ENCODE results near the gene IL1R2.

IL1R2 gene

DNA sequence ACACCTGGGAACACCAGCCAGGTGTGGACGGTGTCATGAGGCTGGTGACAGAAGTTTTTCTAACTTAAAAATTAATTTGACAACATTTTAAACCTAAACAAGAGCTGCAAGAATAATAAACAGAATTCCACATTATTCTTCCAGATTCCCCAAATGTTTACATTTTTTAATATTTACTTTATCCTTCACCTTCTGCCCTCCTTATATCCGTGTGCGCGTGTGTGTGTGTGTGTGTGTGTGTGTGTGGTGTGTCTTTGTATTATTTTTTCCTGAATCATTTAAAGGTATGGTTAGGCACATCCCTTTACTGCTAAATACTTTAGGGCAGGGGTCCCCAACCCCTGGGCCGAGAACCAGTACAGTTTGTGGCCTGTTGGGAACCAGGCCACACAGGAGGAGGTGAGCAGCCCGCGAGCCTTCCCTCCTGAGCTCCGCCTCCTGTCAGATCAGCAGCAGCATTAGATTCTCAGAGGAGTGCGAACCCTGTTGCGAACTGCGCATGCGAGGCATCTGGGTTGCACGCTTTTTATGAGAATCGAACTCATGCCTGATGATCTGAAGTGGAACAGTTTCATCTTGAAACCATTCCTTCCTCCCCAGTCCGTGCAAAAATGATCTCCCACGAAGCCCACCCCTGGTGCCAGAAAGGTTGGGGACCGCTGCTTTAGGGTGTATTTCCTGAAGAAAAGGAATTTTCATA, 16.4 kb upstream of the IL1R2 start:
- no peak for DNase-seq (ENCODE audit: low read depth)

DNA sequence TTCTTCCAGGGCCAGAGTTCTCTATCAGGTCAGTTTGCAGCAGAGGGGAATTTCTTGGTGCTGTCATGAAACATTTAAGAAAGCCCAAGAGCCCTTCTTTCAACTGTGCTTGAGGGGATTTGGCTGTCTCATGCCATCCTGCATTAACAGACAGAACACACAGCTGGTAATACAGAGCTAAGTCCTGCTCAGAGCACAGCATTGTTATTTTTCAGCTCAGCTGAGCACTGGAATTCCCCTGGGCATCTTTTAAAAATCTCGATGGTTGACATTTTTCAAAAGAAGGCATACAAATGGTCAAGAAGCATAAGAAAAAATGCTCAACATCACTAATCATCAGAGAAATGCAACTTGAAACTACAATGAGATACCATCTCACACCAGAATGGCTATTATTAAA, 14.9 kb upstream of the IL1R2 start:
- DNase-seq (ENCODE audit: low read depth) = no peak

DNA sequence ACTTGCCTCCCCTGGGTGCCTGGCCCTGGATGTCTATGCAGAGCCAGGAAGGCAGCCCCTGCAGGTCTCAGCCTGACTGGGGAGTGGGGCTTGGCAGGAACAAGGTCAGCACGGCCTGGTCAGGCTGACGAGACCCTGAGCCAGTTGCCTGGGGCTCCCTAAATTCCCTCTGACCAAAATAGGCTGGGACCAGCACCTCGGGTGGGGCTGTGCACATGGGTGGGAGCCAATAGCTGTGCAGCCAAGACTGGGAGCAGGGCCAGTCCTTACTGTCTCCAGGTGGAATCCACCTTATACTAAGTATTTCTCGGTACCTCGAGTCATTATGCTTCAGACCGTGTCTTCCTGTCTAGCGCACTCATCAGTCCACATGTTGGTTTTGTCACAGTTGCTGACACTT, 11.4 kb upstream of the IL1R2 start:
- no peak for DNase-seq (ENCODE audit: low read depth)

DNA sequence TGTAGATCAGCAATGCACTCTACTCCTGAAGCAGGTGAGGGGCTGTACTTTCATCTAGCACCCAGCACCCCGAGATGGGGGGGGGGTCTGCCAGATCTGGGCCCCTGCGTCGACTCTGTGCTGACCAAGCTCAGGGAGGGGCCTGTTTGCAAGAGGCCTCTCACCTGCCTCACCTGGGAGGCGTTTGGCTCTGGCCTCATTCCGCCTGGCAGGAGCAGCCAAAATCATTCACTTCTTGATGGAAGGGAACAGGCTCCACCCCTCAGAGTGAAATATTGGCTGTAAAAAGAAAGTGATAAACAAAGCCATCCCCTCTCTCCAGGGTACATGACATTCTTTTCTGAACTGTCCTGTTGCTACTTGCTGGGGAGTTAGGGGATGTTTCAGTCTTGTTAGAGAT, 10.7 kb upstream of the IL1R2 start:
- DNase-seq (ENCODE audit: low read depth) = no peak

DNA sequence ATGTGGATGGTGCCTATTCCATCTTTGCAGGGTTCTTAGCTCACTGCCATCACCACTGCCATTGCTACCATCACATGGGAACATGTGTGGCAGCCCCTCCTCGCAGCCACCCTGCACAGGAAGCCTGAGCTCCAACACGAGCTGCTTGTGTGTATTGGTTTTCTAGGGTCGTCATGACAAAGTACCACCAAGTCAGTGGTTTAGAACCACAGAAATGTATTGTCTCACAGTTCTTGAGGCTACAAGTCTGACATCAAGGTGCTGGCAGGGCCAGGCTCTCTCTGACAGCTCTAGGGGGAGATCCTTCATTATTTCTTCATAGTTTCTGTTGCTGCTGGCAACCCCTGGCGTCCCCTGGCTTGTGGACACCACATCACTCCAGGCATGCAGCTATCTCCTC, 10.3 kb upstream of the IL1R2 start:
- no peak for DNase-seq (ENCODE audit: low read depth)

DNA sequence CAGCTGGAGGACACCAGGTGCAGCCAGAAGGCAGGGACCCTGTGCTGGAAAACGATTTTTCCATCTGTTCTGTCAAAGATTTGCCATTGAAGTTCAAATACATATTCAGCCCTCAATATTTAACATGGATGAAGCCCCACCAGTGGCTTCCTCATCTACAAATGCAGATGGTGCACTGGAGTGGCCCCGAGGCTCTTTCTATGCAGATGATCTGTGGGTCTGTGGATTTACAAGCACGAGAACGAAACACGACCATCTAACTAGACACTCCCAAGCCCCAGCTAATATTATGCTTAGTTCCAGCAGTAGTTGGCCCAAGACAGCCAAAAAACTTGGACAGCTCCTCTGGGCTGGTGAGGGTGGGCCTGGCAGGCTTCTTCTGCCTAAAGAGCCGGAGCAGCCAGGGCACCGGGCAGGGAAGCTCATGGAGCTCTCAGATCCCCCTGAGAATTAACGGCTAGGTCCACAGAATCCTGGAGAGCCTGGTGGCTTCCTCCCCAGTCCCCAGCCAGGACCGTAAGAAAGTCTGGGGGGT, 9.2 kb upstream of the IL1R2 start:
- DNase-seq (ENCODE audit: low read depth) = no peak

DNA sequence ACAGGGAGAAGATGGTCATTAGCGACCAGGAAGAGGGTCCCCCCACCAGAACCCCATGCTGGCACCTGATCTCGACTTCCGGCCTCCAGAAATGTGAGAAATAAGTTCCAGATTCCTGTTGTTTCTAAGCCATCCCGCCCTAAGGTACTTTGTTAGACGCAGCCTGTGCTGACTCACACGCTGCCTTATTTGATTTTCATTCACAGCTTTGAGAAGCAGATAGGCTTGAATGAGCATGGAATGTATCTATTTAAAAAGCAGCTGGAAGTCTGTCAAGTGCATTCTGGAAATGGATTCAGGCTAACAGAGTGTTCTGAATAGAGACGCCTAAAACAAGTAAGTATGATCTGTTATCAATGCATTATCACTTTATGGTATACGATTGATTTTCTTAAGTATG, 8.3 kb upstream of the IL1R2 start:
- DNase-seq (ENCODE audit: low read depth) = no peak

DNA sequence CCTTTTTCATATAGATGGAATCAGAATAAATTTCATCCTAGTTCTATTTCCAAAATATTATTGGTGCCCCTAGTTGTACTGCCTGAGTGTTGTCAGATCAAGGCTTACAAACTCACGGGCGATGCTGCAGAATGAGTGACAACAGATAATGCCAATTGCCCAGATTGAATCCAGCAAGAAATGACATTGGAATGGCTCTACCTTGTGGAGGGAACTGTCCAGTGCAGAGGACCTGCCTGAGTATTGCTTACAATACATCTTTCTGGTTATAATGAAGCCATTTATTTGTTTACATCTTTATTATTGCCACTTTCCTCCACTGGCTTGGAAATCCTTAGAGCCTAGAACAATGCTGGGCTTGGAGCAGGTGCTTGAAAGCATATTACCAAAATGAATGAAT, 7.8 kb upstream of the IL1R2 start:
- DNase-seq (ENCODE audit: low read depth) = no peak

DNA sequence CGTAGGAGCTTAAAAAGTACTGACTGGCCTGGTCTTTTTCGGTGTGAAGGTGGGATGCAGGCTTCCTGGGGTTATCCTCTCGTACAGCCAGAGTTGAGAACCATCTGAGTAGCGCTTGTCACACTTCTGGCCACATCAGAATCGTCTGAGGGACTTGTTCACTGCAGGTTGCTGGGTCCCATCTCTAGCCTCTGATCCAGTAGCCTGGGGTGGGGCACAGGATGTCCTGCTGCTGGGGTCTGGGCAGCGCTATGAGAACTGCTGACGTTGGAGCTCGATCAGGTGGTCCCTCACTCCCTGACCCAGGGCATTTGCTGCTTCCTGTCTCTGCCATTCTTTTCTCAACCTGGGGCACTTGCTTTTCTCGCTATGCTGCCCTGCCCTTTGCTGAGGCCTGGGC, 7.1 kb upstream of the IL1R2 start:
- no peak for DNase-seq (ENCODE audit: low read depth)

DNA sequence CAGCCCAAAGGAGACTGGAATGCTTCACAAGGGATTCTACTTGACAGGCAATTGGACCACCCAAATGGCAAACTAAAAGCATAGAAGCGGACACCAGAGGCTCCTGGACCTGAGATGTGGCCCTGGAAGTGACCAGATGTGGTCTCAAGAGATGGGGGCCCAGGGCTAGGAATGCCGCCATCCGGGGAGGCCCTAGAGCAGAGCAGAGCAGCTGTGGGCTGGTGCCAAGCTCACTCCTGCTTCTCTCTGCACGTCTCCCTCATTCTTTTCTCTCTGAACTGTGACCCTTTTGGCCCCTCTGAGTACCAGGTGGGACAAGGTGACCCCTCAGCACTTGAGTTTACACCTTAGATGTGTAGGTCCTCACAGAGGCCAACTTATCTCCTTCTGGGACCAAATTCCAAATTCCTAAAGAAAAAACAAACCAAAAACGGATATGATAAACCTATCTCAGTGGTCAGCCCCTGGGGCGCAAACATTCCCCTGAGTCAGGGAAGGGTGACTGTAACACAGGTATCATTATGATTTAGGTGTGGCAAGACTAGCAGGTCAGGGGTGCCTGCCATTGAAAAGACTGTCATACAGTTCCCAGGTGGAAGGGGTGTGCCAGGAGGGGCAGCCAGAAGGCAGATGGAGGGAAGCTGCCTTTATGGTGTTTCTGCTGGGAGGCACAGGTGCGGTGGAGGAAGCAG, 6.5 kb upstream of the IL1R2 start:
- no peak for DNase-seq (ENCODE audit: low read depth)

DNA sequence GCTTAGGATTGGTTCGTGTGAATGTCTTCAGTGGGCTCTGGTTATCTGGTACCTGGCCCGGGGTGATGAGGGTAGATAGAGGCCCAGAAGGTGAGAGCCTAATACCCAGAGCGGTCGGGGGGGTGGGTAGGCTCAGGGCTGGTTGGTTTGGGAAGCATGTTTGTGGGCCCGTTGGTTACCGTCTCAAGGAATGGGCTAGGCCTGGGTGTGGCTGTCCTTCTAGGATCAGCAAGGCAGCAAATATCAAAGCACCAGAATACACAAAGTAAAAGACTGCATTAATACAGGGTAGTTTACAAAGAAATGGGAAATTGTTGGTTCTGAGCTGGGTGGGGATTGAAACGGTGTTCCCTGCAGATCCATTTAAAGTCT, 6.0 kb upstream of the IL1R2 start:
- DNase-seq (ENCODE audit: low read depth) = no peak

DNA sequence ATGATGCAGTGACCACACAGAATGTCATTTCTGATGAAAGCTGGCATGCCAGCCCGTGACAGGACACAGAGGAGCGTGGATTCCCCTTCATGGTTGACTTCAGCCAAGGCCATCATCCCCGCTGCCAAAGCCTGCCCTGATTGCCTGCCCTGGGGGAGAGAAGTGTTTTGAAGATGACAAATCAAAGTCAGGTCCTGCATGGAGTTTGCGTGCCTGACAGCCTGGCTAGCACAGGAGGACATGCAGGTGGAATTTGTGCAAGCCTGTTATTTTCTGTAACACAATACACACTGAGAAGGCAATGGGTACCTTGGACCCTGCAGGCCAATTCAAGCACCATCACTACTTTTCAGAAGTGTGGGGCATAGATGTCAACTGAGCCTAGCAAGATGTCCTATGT, 5.4 kb upstream of the IL1R2 start:
- DNase-seq (ENCODE audit: low read depth) = no peak

DNA sequence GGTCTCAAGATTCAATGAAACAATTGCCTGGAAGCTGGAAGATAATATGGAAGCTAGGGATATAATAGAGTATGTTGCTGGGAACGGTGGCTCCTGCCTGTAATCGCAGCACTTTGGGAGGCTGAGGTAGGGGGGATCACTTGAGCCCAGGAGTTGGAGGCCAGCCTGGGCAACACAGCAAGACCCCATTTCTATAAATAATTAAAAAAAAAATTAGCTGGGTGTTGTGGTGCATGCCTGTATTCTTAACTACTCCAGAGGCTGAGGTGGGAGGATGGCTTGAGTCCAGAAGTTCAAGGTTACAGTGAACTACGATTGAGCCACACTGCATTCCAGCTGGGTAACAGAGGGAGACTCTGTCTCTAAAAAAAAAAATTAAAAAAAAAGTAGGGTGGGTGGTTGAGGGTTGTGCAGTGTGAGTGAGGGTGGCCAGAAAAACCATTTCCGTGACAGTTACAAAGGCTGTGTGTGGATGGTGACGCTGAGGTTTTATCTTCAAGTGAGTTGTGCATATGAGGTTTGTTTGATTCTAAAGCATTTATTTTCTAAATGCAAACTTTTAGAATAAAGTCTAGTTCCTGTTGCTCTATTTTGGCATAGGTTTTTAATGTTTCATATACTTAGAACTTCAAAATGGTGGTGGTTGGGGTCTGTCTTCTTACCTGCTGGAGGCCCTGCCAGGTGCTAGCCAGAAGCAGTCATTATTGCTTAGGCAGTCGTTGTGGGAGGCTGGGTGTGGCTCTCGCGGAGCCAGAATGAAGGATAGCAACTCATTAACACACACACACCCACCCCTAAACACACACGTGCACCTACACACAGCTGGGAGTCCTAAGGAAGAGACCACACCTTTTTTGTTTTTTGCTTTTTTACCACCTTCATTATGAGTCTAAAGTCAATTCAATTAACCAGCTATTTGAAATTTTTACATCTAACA, 4.7 kb upstream of the IL1R2 start:
- DNase-seq (ENCODE audit: low read depth) = no peak

DNA sequence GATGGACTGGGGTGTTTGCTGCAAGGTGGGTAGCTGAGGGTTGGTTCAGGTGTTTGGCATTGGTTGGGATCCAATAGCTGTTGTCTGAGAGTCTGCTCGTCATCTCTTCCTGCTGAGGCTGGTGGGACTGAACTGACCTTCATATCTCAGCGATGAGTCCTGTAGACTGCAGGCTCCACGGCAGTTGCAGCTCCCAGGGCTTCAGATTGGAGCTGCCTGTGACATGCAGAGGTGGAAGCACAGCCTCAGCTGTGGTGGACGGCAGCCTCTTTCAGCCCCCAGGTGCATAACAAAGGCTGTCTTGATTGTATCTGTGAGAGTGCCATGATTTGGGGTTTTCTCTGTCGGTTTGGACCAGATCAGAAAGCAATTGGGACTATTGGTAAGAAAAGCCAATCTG, 3.9 kb upstream of the IL1R2 start:
- no peak for DNase-seq (ENCODE audit: low read depth)

DNA sequence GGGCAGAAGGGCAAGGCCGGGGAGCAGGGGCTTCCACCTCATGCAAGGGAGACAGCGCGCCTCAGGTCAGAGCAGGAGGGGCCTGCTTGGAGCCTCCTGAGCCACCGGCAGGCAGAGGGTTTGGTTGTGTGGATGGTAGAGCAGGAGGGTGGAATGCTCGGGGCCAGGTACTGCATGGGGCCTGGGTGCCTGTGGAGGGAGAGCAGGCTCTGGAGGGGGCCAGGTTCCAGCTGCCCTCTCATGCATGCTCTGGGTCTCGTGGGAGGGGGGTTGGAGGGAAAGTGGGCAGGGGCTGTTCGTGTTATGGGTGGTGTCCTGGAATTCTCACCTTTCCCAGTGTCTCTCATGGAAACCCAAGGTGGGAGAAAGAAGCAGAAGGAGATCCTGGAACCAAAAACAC, 3.2 kb upstream of the IL1R2 start:
- no peak for DNase-seq (ENCODE audit: low read depth)

DNA sequence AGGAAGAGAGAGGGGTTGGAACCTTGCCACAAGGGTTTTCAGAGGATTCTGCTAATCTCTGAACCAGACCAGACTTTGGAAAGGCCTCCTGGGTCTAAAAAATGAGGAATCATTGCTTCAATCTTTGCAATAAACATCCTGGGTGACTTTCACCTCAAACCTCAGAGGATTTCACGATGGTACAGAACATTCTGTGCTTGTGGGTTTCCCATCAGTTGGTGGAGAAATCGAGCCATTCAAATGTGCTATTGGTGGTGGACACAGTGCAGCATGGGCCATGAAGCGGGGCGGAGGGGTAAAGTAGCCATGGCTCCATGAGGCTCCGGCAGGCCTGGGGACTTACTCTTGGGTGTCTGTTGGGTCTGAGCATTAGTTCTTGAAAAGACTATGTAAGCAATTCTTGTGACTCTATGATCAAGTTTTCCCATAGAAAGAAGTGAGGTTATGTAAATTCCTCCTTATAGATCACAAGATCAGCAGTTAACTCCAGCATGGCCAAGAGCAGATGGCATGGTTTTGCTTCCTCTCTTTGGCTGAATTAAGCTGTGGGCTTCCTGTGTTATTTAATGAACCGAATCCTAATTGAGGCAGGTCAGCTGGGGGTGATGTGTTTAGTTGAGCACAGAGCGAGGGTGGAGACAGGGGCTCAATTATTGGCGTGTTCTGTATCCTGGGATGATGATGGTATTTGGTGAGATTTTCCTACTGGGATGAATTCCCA, 1.9 kb upstream of the IL1R2 start:
- no peak for DNase-seq (ENCODE audit: low read depth)

DNA sequence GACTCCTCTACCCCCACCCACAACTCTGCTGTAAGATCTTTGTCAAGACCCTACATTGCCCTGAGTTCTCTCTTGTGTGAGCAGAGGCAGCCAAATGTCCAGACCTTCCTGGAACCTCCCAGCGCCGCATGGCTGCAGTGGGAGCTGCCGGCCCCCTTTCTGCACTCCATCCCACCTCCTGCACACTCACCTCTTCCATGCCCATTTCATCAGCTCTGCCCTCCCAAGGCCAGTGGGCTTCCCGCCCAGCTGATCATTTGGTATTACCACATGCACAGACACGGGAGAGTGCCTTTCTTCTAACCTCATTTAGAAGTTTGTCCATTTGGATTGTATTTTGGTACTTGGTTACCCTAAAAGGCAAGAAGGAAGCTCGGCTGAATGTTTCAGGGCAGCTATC, 2.0 kb downstream of the IL1R2 start:
- DNase-seq (ENCODE audit: low read depth) = no peak

DNA sequence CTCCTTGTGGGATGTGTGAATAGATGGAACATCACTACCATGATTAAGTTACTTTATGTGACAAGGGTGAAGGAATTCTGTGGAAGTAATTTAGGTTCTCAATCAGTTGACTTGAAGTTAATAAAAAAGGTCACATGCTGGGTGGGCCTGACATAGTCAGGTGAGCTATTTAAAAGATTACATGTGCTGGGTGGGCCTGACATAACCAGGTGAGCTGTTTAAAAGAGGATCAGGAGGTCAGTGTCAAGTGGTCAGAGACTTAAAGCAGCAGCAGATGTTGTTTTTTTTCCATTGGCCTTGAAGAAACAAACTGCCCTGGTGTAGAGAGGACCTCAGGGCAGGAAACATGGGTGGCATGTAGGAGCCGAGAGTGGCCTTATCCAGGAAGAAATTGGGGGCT, 3.3 kb downstream of the IL1R2 start:
- DNase-seq (ENCODE audit: low read depth) = no peak

DNA sequence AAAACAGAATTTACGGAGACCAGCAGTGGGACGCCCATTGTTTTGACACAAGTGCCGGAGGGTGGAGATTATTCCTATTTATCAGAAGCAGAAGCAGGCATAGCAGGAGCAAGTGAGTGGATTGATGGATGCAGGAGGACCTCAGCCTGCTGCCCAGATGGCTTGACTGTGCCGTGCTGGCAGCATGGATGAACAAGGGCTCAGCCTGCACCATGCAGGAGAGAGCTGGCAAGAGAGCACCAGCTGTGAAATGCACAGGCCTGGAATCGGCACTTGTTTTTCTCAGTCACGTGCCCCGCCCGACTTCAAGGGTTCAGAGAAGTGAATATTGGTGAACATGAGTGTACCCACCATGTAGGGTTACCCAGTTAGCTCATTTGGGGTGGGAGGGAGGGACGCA, 4.0 kb downstream of the IL1R2 start:
- no peak for DNase-seq (ENCODE audit: low read depth)

DNA sequence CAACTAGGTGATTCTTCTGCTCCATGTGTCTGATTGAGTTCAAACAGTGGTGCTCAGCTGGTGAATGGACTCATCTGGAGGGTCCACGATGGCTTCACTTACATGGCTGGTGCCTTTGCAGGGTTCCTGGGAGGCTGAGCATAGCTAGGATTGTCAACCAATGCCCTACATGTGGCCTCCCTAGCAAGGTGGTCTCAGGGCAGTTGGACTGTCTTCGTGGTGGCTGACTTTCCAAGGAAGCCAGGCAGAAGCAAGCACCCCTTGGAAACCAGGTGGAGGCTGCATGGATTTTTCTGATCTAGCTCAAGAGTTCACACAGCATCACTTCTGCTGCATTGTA, 6.8 kb downstream of the IL1R2 start:
- no peak for DNase-seq (ENCODE audit: low read depth)

DNA sequence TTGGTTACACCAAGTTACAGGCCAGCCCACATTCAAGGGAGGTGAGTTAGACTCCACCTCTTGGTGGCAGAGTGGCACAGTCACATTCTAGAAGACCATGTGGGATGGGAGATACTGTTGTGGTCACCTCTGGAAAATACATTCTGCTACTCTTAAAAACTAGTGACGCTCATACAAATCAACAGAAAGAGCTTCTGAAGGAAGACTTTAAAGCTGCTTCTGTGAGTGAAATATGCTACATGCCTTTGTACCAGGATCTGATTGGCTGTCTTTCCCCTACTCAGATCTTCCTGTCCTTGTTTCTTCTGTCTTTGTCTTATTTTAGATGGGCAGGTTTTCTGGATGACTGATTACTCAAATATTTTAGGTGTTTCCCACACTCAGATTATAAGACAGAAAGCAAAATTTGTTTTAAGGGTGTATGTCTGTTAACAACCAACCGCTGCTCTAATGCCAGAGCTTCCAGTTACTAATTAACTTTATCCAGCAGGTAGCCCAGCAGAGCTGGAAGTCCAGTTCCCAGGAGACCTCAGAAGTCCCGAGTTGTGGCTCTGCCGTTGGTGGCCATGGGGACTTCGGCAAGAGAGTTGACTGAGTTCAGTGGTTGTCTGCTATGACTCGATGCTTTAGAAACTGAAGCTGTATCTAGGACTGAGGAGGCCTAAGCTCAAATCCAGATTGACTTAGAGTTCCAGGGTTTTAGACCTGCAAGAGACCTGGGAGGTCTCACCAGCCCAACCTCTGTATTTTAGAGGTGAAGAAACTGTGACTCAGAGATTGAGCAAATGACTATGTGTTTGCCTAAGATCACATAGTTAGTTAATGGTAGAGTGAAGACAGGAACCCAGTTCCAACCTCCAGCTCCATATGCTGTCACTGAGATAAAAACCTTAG, 7.4 kb downstream of the IL1R2 start:
- no peak for DNase-seq (ENCODE audit: low read depth)
